Measurements from ENCODE around the gene ENO4.

DNA sequence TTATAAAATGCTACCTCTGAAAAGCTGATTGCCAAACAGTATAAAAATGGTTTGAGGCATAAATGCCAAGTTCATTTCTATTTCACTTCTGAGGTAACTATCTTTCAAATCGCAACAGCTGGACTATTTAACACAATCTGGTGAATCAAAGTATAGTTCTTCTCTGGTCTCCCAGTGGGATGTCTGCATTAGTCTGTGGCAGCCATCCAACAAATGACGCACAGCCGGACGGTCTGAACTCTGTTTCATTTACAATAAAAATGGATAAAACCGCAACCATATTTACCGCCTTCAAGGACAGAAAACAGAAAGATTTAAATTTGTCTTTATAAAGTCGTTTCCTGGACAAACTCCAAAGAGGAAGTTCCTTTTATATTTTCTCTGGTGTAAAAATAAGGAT, 41.9 kb downstream of the ENO4 start:
- TF ChIP-seq, protein P1, sequence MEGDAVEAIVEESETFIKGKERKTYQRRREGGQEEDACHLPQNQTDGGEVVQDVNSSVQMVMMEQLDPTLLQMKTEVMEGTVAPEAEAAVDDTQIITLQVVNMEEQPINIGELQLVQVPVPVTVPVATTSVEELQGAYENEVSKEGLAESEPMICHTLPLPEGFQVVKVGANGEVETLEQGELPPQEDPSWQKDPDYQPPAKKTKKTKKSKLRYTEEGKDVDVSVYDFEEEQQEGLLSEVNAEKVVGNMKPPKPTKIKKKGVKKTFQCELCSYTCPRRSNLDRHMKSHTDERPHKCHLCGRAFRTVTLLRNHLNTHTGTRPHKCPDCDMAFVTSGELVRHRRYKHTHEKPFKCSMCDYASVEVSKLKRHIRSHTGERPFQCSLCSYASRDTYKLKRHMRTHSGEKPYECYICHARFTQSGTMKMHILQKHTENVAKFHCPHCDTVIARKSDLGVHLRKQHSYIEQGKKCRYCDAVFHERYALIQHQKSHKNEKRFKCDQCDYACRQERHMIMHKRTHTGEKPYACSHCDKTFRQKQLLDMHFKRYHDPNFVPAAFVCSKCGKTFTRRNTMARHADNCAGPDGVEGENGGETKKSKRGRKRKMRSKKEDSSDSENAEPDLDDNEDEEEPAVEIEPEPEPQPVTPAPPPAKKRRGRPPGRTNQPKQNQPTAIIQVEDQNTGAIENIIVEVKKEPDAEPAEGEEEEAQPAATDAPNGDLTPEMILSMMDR (IDR thresholded peaks at IDR 0.05) = no peak
- TF ChIP-seq POLR2AphosphoS5 (IDR thresholded peaks at IDR 0.05) (no peak), POLR2A (IDR thresholded peaks at IDR 0.05) (no peak), EP300 (IDR thresholded peaks at IDR 0.05; ENCODE audit: low read depth) (no peak)
